Measurements from ENCODE around the gene KRTAP4-11.
"Not testable (repeated sequence)": the region's sequence is repeated elsewhere in the genome, so short reads cannot be mapped to it uniquely, and the experiment has no call there.

The KRTAP4-11 gene

GRCh38 chr17:41083427-41083826 is 34.7 kb downstream of the KRTAP4-11 start:
- DNase-seq (ENCODE audit: low spot score): not testable (repeated sequence)

GRCh38 chr17:41082626-41083025 is 35.5 kb downstream of the KRTAP4-11 start:
- no peak for DNase-seq (ENCODE audit: low spot score)

GRCh38 chr17:41076788-41077187 is 41.4 kb downstream of the KRTAP4-11 start:
- no peak for DNase-seq (ENCODE audit: low spot score)

- no peak for DNase-seq (ENCODE audit: low spot score)
Measured at GRCh38 chr17:41073676-41074075, 44.5 kb downstream of the KRTAP4-11 start.

- no peak for DNase-seq (ENCODE audit: low spot score)
Measured at GRCh38 chr17:41071606-41072360, 46.4 kb downstream of the KRTAP4-11 start.

GRCh38 chr17:41069031-41069430 is 49.1 kb downstream of the KRTAP4-11 start:
- no peak for DNase-seq (ENCODE audit: low spot score)

GRCh38 chr17:41067281-41067680 is 50.9 kb downstream of the KRTAP4-11 start:
- no peak for DNase-seq (ENCODE audit: low spot score)
